B cell (primary cell): ENCODE data around the gene GRHPR. TPM values are rescaled to one million over a fixed set of nuclear protein-coding genes. Genes with fewer than 3 reads are reported as not detected.

Experiments used
- ATAC-seq: fragments of 200-7000 bp; cut with Tn5 transposase; one replicate; pipeline ENCODE4 v1.10.0; 2021; ENCODE audit warnings: low read depth, mild to moderate bottlenecking, moderate number of reproducible peaks, moderate library complexity
- CTCF ChIA-PET: fragments of 350-600 bp; sonication (Branson Sonifier 250); formaldehyde crosslinking; loops from one replicate; lab custom pipeline; 2021; ENCODE audit warnings: antibody characterized with exemption, inconsistent platforms; lab: Charles Lee
- POLR2A ChIA-PET: fragments of 350-600 bp; sonication (Branson Sonifier 250); formaldehyde crosslinking; loops from one replicate; lab custom pipeline; 2021; ENCODE audit warnings: antibody characterized with exemption; lab: Charles Lee
- DNase-seq: peaks from one replicate; pipeline ENCODE4 v3.0.0; 2013
- H2AFZ ChIP-seq: 2 replicates; pipeline ENCODE4 v1.6.1; 2012; ENCODE audit warnings: mild to moderate bottlenecking, low read depth, low read length; ENCODE audit not compliant: insufficient read depth, poor library complexity, severe bottlenecking
- H3K27ac ChIP-seq, 2 donors: 1 replicate in 1 of 2; 2 replicates in 1 of 2; pipeline ENCODE4 v1.5.1; 2012 to 2013; ENCODE audit warnings: low read length in 2 of 2, mild to moderate bottlenecking in 2 of 2, moderate library complexity in 1 of 2
- H3K27me3 ChIP-seq, 4 experiments: fragments of 200-600 bp in 1 of 4; sonication (generic) in 1 of 4; replicated peaks in 1 of 4; 1 replicate in 2 of 4; 2 replicates in 2 of 4; pipeline versions ENCODE4 v1.6.1 to v1.7.0; 2013 to 2016; ENCODE audit warnings: low read length in 3 of 4, mild to moderate bottlenecking in 2 of 4, mixed read lengths in 1 of 4, moderate library complexity in 1 of 4; ENCODE audit not compliant: insufficient read depth in 4 of 4, control insufficient read depth in 3 of 4; ENCODE audit errors: control extremely low read depth in 1 of 4
- H3K36me3 ChIP-seq, 2 experiments: replicated peaks in 1 of 2; 1 replicate in 1 of 2; 2 replicates in 1 of 2; pipeline versions ENCODE4 v1.6.1 to v1.7.1; 2013; ENCODE audit warnings: low read length in 1 of 2; ENCODE audit not compliant: insufficient read depth in 2 of 2, control insufficient read depth in 1 of 2; ENCODE audit errors: control extremely low read depth in 1 of 2, extremely low read depth in 1 of 2
- H3K4me1 ChIP-seq, 2 donors: fragments of 200-600 bp in 1 of 2; sonication (generic) in 1 of 2; 1 replicate in 1 of 2; 2 replicates in 1 of 2; pipeline versions ENCODE4 v1.5.1 to v1.6.1; 2013 to 2017; ENCODE audit warnings: low read length in 2 of 2; ENCODE audit not compliant: control insufficient read depth in 2 of 2, insufficient read depth in 2 of 2
- H3K4me2 ChIP-seq: replicated peaks from 2 replicates; pipeline ENCODE3; 2012; ENCODE audit warnings: mild to moderate bottlenecking, low read depth, low read length; ENCODE audit not compliant: poor library complexity, severe bottlenecking
- H3K4me3 ChIP-seq, 5 experiments: fragments of 200-600 bp in 1 of 5; sonication (generic) in 1 of 5; 1 replicate in 3 of 5; 2 replicates in 2 of 5; pipeline versions ENCODE4 v1.5.1 to v1.7.0; 2011 to 2016; ENCODE audit warnings: low read length in 4 of 5, mild to moderate bottlenecking in 4 of 5, low read depth in 2 of 5, control low read depth in 1 of 5, moderate library complexity in 1 of 5; ENCODE audit not compliant: insufficient read depth in 1 of 5; ENCODE audit errors: control extremely low read depth in 1 of 5, extremely low read depth in 1 of 5
- H3K79me2 ChIP-seq: fragments of 200-600 bp; sonication (generic); one replicate; pipeline ENCODE4 v1.6.0; 2016; ENCODE audit warnings: low read length; ENCODE audit not compliant: control insufficient read depth, insufficient read depth
- H3K9ac ChIP-seq: fragments of 200-600 bp; sonication (generic); 2 replicates; pipeline ENCODE4 v1.6.1; 2017; ENCODE audit warnings: mild to moderate bottlenecking, low read length, moderate library complexity
- H3K9me3 ChIP-seq, 3 donors: one replicate each; pipeline versions ENCODE4 v1.6.1 to v1.7.1; 2013; ENCODE audit warnings: low read length in 2 of 3; ENCODE audit not compliant: control insufficient read depth in 2 of 3, insufficient read depth in 1 of 3; ENCODE audit errors: control extremely low read depth in 1 of 3
- H4K20me1 ChIP-seq: 2 replicates; pipeline ENCODE4 v1.6.0; 2012; ENCODE audit warnings: mild to moderate bottlenecking, low read length; ENCODE audit not compliant: insufficient read depth, control insufficient read depth, poor library complexity, severe bottlenecking
- H3K27ac Mint-ChIP-seq: one replicate; pipeline ENCODE4 v1.8.0; 2021; ENCODE audit warnings: mixed read lengths
- H3K27me3 Mint-ChIP-seq: one replicate; pipeline ENCODE4 v1.8.0; 2021; ENCODE audit warnings: mixed read lengths
- H3K4me1 Mint-ChIP-seq: one replicate; pipeline ENCODE4 v1.8.0; 2021; ENCODE audit warnings: mixed read lengths
- H3K4me3 Mint-ChIP-seq: one replicate; pipeline ENCODE4 v1.8.0; 2021; ENCODE audit warnings: mixed read lengths
- H3K9me3 Mint-ChIP-seq: one replicate; pipeline ENCODE4 v1.8.0; 2022; ENCODE audit warnings: mixed read lengths; ENCODE audit not compliant: insufficient read depth
- CTCF ChIP-seq: fragments of 200-600 bp; IDR thresholded peaks from one replicate; pipeline ENCODE4 v1.8.0; 2022; ENCODE audit warnings: antibody characterized with exemption, mild to moderate bottlenecking
- EZH2 ChIP-seq: IDR thresholded peaks from 2 replicates; pipeline ENCODE4 v1.6.1; 2012; ENCODE audit warnings: borderline replicate concordance, low read depth, mild to moderate bottlenecking, moderate library complexity, low read length; ENCODE audit not compliant: insufficient read depth, poor library complexity, severe bottlenecking
- WGBS: methylation state at CpG from one replicate; pipeline ENCODE4 v1.1.5; 2013; ENCODE audit warnings: missing lambda C conversion rate; ENCODE audit not compliant: insufficient coverage; 5-methylcytosine and 5-hydroxymethylcytosine counted together
- intact Hi-C: fragments of 100-400 bp; cut with micrococcal nuclease; formaldehyde crosslinking; loops from one replicate; pipeline ENCODE4 v1.10.0; 2022
- polyA plus RNA-seq: library from polyadenylated mRNA; depleted of rRNA; stranded (reverse); fragments of >200 nt; gene quantifications from 2 replicates; pipeline ENCODE4 v1.2.3, GENCODE V29; 2012
- total RNA-seq, 2 donors: library from RNA; stranded (reverse); fragments of 120-200 nt in 1 of 2; gene quantifications; 1 replicate in 1 of 2; 2 replicates in 1 of 2; pipeline versions ENCODE4 v1.2.3 to v1.2.4, GENCODE V29; 2013 to 2022

The GRHPR gene
- total and polyA plus RNA-seq, 2 donors (not counting 1 experiment from before 2014, with no cell fraction given) = 121 to 138 TPM

- Histone ChIP-seq H3K9ac (no peak overlapping the region), H3K4me3 (no peak overlapping the region), H2AFZ (no peak overlapping the region), H3K4me1 (peaks cover 18 to 33% of the 10 kb centered on the region in 2 donors), H3K36me3 (no peaks in the 10 kb centered on the region), H3K27ac (no peak overlapping the region), H3K9me3 (peaks cover 0 to 7% (median 0%) of the 10 kb centered on the region in 3 donors), H4K20me1 (no peaks in the 10 kb centered on the region), H3K79me2 (no peaks in the 10 kb centered on the region), H3K4me2 (no peak overlapping the region), H3K27me3 (no peaks in the 10 kb centered on the region)
- intact Hi-C loops = no loop called here
- Mint-ChIP-seq H3K4me1 (peaks cover 46% of the 10 kb centered on the region), H3K4me3 (no peak overlapping the region), H3K27ac (no peak overlapping the region), H3K9me3 (no peaks in the 10 kb centered on the region), H3K27me3 (no peaks in the 10 kb centered on the region)
- POLR2A ChIA-PET = interaction anchor here (0.6 to 0.7 kb wide), 3 partner anchors 68 to 119 kb away, joined by 3 to 4 read pairs (median 3); no protein-coding TSS in a partner anchor
- CTCF ChIA-PET = interaction anchor here (0.8 to 12.2 kb wide), 5 partner anchors 11 to 1179 kb away, joined by 3 to 139 read pairs (median 3); no protein-coding TSS in a partner anchor
- ATAC-seq (no peak), DNase-seq (no peak)
- no CpG with 5 or more reads among the region's 8 CpGs for WGBS
- TF ChIP-seq EZH2 (no peak), CTCF (no peak)
These were observed 30.2 kb upstream of the GRHPR start for GRCh38 chr9:37392272-37392671.

- POLR2A ChIA-PET = interaction anchor here (1.3 kb wide), 1 partner anchor 12 kb away, joined by 4 read pairs; no protein-coding TSS in a partner anchor
- intact Hi-C loops = no loop called here
- no peak overlapping the region for H2AFZ ChIP-seq
These were observed 27.3 kb upstream of the GRHPR start for GRCh38 chr9:37395229-37395628.

More at GRCh38 chr9:37395229-37395628, 27.3 kb upstream of the GRHPR start:
- peaks cover 0 to 7% (median 0%) of the 10 kb centered on the region in 3 donors for H3K9me3 ChIP-seq
- H3K4me1 ChIP-seq = peaks cover 31% of the 10 kb centered on the region in 2 donors
- Mint-ChIP-seq H3K9me3 (no peaks in the 10 kb centered on the region), H3K4me3 (no peak overlapping the region), H3K27ac (peak overlapping the region; percentile 37), H3K4me1 (peaks cover 52% of the 10 kb centered on the region), H3K27me3 (no peaks in the 10 kb centered on the region)
- no peaks in the 10 kb centered on the region for H3K36me3 ChIP-seq
- 75% methylated on average over 5 of the region's 12 CpGs for WGBS
- no peak for ATAC-seq
- H3K9ac ChIP-seq = no peak overlapping the region
- no peaks in the 10 kb centered on the region for H3K27me3 ChIP-seq
- no peak overlapping the region for H3K4me2 ChIP-seq
- TF ChIP-seq CTCF = no peak
- no peak for TF ChIP-seq EZH2
- H3K27ac ChIP-seq = no peak overlapping the region
- no peaks in the 10 kb centered on the region for H4K20me1 ChIP-seq
- H3K4me3 ChIP-seq = no peak overlapping the region
- no peaks in the 10 kb centered on the region for H3K79me2 ChIP-seq
- CTCF ChIA-PET = interaction anchor here (0.9 to 12.2 kb wide), 8 partner anchors 9 to 399 kb away, joined by 3 to 139 read pairs (median 4); partner anchors contain the start of gene GRHPR
- no peak for DNase-seq
